Mesenchymal stem cell (in vitro differentiated cells and primary cell): Measurements from ENCODE around the gene TRIM24.

ENCODE experiments used
- DNase-seq: peaks from one replicate; pipeline ENCODE4 v3.0.0-alpha.2; 2013
- H2AFZ ChIP-seq: one replicate; pipeline ENCODE4 v1.6.1; 2013; ENCODE audit warnings: low read depth, mild to moderate bottlenecking, control low read depth, inconsistent platforms, low read length, moderate library complexity
- H2AK5ac ChIP-seq: 2 replicates; pipeline ENCODE4 v1.6.1; 2013; ENCODE audit warnings: low read length, moderate library complexity, mild to moderate bottlenecking, inconsistent platforms; ENCODE audit not compliant: severe bottlenecking
- H2BK120ac ChIP-seq: one replicate; pipeline ENCODE4 v1.6.1; 2013; ENCODE audit warnings: low read depth, mild to moderate bottlenecking, inconsistent platforms, low read length, moderate library complexity
- H2BK12ac ChIP-seq, 2 experiments: one replicate each; pipeline ENCODE4 v1.6.1; 2013; ENCODE audit warnings: inconsistent platforms in 2 of 2, low read length in 2 of 2, mild to moderate bottlenecking in 2 of 2, moderate library complexity in 2 of 2, control low read depth in 1 of 2
- H2BK15ac ChIP-seq: one replicate; pipeline ENCODE4 v1.6.1; 2013; ENCODE audit warnings: mild to moderate bottlenecking, low read depth, inconsistent platforms; ENCODE audit not compliant: poor library complexity, severe bottlenecking
- H2BK5ac ChIP-seq: 2 replicates; pipeline ENCODE4 v1.6.1; 2013; ENCODE audit warnings: low read depth, mild to moderate bottlenecking, low read length, control low read depth, inconsistent platforms; ENCODE audit not compliant: poor library complexity, severe bottlenecking
- H3K14ac ChIP-seq, 2 experiments: one replicate each; pipeline ENCODE4 v1.6.1; 2013; ENCODE audit warnings: inconsistent platforms in 2 of 2, low read length in 2 of 2, control low read depth in 1 of 2, mild to moderate bottlenecking in 1 of 2, moderate library complexity in 1 of 2
- H3K18ac ChIP-seq, 2 experiments: one replicate each; pipeline ENCODE4 v1.6.1; 2013; ENCODE audit warnings: inconsistent platforms in 2 of 2, low read length in 2 of 2, control low read depth in 1 of 2, low read depth in 1 of 2, mild to moderate bottlenecking in 1 of 2
- H3K23ac ChIP-seq, 2 experiments: one replicate each; pipeline ENCODE4 v1.6.1; 2013; ENCODE audit warnings: inconsistent platforms in 2 of 2, low read length in 2 of 2, mild to moderate bottlenecking in 2 of 2, moderate library complexity in 2 of 2, control low read depth in 1 of 2
- H3K27ac ChIP-seq: 2 replicates; pipeline ENCODE4 v1.5.1; 2013; ENCODE audit warnings: mild to moderate bottlenecking, moderate library complexity, low read length, control low read depth, inconsistent platforms; ENCODE audit not compliant: poor library complexity, severe bottlenecking
- H3K27me3 ChIP-seq, 2 experiments: 2 replicates each; pipeline versions ENCODE4 v1.6.1 to v1.7.0; 2013; ENCODE audit warnings: low read length in 2 of 2, mild to moderate bottlenecking in 2 of 2, moderate library complexity in 2 of 2, control low read depth in 1 of 2, inconsistent platforms in 1 of 2; ENCODE audit not compliant: control insufficient read depth in 1 of 2, insufficient read depth in 1 of 2
- H3K36me3 ChIP-seq, 2 experiments: 2 replicates each; pipeline versions ENCODE4 v1.6.1 to v1.7.0; 2013; ENCODE audit warnings: low read length in 2 of 2, control low read depth in 1 of 2, inconsistent platforms in 1 of 2, low read depth in 1 of 2, mild to moderate bottlenecking in 1 of 2; ENCODE audit not compliant: insufficient read depth in 2 of 2, control insufficient read depth in 1 of 2
- H3K4ac ChIP-seq, 2 experiments: one replicate each; pipeline ENCODE4 v1.6.1; 2013; ENCODE audit warnings: inconsistent platforms in 2 of 2, low read length in 2 of 2, mild to moderate bottlenecking in 2 of 2, moderate library complexity in 2 of 2, control low read depth in 1 of 2, low read depth in 1 of 2
- H3K4me1 ChIP-seq: 2 replicates; pipeline ENCODE4 v1.6.1; 2013; ENCODE audit warnings: low read depth, low read length, control low read depth; ENCODE audit not compliant: control insufficient read depth, insufficient read depth
- H3K4me2 ChIP-seq: 2 replicates; pipeline ENCODE4 v1.6.1; 2013; ENCODE audit warnings: low read length, mild to moderate bottlenecking, inconsistent platforms; ENCODE audit not compliant: poor library complexity, severe bottlenecking
- H3K4me3 ChIP-seq, 2 experiments: 2 replicates each; pipeline versions ENCODE4 v1.5.1 to v1.7.0; 2013; ENCODE audit warnings: low read length in 2 of 2, mild to moderate bottlenecking in 2 of 2, control low read depth in 1 of 2, low read depth in 1 of 2; ENCODE audit not compliant: insufficient read depth in 1 of 2
- H3K79me1 ChIP-seq: replicated peaks from 2 replicates; pipeline ENCODE4 v1.6.1; 2013; ENCODE audit warnings: mild to moderate bottlenecking, control low read depth, low read length, inconsistent platforms; ENCODE audit not compliant: poor library complexity, severe bottlenecking
- H3K9ac ChIP-seq: 2 replicates; pipeline ENCODE4 v1.7.0; 2013; ENCODE audit warnings: mild to moderate bottlenecking, low read length, moderate library complexity
- H3K9me3 ChIP-seq: 2 replicates; pipeline ENCODE4 v1.7.0; 2013; ENCODE audit warnings: mild to moderate bottlenecking, low read length; ENCODE audit not compliant: control insufficient read depth
- H4K8ac ChIP-seq: one replicate; pipeline ENCODE4 v1.6.1; 2013; ENCODE audit warnings: inconsistent platforms, mild to moderate bottlenecking, low read length, moderate library complexity
- H4K91ac ChIP-seq: one replicate; pipeline ENCODE4 v1.6.1; 2013; ENCODE audit warnings: mild to moderate bottlenecking, low read length, inconsistent platforms
- whole genome bisulfite sequencing: methylation state at CpG from one replicate; pipeline ENCODE4 v1.1.7; 2013; ENCODE audit warnings: mixed read lengths; 5-methylcytosine and 5-hydroxymethylcytosine counted together

TRIM24 gene

GRCh38 chr7:138436388-138436787 is 23.7 kb upstream of the TRIM24 start:
- no peak overlapping the region for H3K4ac ChIP-seq
- no peak overlapping the region for H2AK5ac ChIP-seq
- H3K9me3 ChIP-seq: peaks cover 11% of the 10 kb centered on the region
- H3K14ac ChIP-seq: no peak overlapping the region
- H3K27me3 ChIP-seq: no peaks in the 10 kb centered on the region
- H2BK5ac ChIP-seq: no peak overlapping the region
- no peak overlapping the region for H3K27ac ChIP-seq
- H3K4me3 ChIP-seq: no peak overlapping the region
- H4K91ac ChIP-seq: no peak overlapping the region
- DNase-seq: no peak
- no peak overlapping the region for H2BK120ac ChIP-seq
- H3K4me2 ChIP-seq: no peak overlapping the region
- H3K4me1 ChIP-seq: no peaks in the 10 kb centered on the region
- H2BK12ac ChIP-seq: no peak overlapping the region
- H2AFZ ChIP-seq: no peak overlapping the region
- H2BK15ac ChIP-seq: no peak overlapping the region
- no peak overlapping the region for H3K18ac ChIP-seq
- no peak overlapping the region for H4K8ac ChIP-seq
- H3K23ac ChIP-seq: no peak overlapping the region
- no peak overlapping the region for H3K9ac ChIP-seq
- H3K36me3 ChIP-seq: no peaks in the 10 kb centered on the region
- WGBS: 73% methylated on average over 2 of the region's 2 CpGs
- H3K79me1 ChIP-seq: no peaks in the 10 kb centered on the region

DNA sequence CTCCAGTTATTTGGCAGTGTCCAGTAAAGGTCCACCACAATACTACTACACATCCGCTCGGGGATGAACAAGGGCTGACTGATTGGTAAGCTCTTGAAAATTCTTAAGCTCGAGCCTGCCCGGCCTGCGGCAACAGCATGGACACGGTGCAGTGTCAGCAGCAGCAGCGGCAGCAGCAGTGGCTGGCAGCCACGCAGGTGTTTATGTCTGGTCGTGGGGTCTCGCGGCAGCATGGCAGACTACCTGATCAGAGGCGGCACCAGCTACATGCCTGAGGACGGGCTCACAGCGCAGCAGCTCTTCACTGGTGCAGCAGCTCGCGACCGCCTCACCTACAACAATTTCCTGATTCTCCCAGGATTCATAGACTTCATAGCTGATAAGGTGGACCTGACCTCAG is 19.6 kb upstream of the TRIM24 start:
- WGBS: 93% methylated on average over 17 of the region's 17 CpGs

DNA sequence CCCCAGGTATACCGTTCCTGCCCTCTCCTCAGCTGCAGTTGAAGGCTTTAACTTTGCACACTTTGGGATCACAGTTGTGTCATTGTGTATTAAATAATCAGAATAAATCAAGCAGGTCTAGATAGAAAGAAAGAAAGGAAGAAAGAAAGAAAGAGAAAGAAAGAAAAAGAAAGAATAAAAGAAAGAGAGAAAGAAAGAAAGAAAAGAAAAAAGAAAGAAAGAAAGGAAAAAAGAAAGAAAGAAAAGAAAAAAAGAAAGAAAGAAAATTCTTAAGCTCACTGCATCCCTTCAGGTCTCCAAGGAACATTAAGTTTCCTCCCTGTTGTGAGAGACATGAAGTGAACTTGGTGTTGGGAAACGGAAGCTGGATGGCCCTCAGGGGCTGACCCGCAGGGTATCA is 17.2 kb upstream of the TRIM24 start:
- no peak overlapping the region for H3K27ac ChIP-seq
- no peak overlapping the region for H3K9ac ChIP-seq
- no peak overlapping the region for H3K4me3 ChIP-seq
- no peaks in the 10 kb centered on the region for H3K27me3 ChIP-seq
- no peak for DNase-seq
- H3K4me1 ChIP-seq: no peaks in the 10 kb centered on the region
- no peak overlapping the region for H3K14ac ChIP-seq
- H2BK12ac ChIP-seq: no peak overlapping the region
- no peak overlapping the region for H3K23ac ChIP-seq
- H4K91ac ChIP-seq: no peak overlapping the region
- 93% methylated on average over 3 of the region's 3 CpGs for WGBS
- H3K79me1 ChIP-seq: no peaks in the 10 kb centered on the region
- no peak overlapping the region for H2AFZ ChIP-seq
- H2BK120ac ChIP-seq: no peak overlapping the region
- no peak overlapping the region for H3K18ac ChIP-seq
- H4K8ac ChIP-seq: no peak overlapping the region
- H3K4me2 ChIP-seq: no peak overlapping the region
- H3K36me3 ChIP-seq: no peaks in the 10 kb centered on the region
- no peak overlapping the region for H2AK5ac ChIP-seq
- no peak overlapping the region for H2BK15ac ChIP-seq
- no peaks in the 10 kb centered on the region for H3K9me3 ChIP-seq
- H2BK5ac ChIP-seq: no peak overlapping the region
- H3K4ac ChIP-seq: no peak overlapping the region

More for the DNA sequence above, 19.6 kb upstream of the TRIM24 start:
- Histone ChIP-seq H2BK120ac (no peak overlapping the region), H3K27ac (no peak overlapping the region), H2AFZ (no peak overlapping the region), H4K8ac (no peak overlapping the region), H3K4me3 (no peak overlapping the region), H4K91ac (no peak overlapping the region), H3K9me3 (no peaks in the 10 kb centered on the region), H3K9ac (no peak overlapping the region), H2AK5ac (no peak overlapping the region), H3K36me3 (no peaks in the 10 kb centered on the region), H2BK5ac (no peak overlapping the region), H3K18ac (no peak overlapping the region), H2BK15ac (no peak overlapping the region), H3K4me1 (no peaks in the 10 kb centered on the region), H3K23ac (no peak overlapping the region), H2BK12ac (no peak overlapping the region), H3K14ac (no peak overlapping the region), H3K4ac (no peak overlapping the region), H3K4me2 (no peak overlapping the region), H3K79me1 (no peaks in the 10 kb centered on the region), H3K27me3 (no peaks in the 10 kb centered on the region)
- no peak for DNase-seq

GRCh38 chr7:138449580-138449979 is 10.5 kb upstream of the TRIM24 start:
- H3K18ac ChIP-seq: no peak overlapping the region
- H2BK15ac ChIP-seq: no peak overlapping the region
- no peaks in the 10 kb centered on the region for H3K36me3 ChIP-seq
- H2BK12ac ChIP-seq: no peak overlapping the region
- no peak for DNase-seq
- no peak overlapping the region for H3K23ac ChIP-seq
- H2AK5ac ChIP-seq: no peak overlapping the region
- no peak overlapping the region for H3K27ac ChIP-seq
- H3K9me3 ChIP-seq: no peaks in the 10 kb centered on the region
- no peaks in the 10 kb centered on the region for H3K27me3 ChIP-seq
- H3K9ac ChIP-seq: no peak overlapping the region
- no peaks in the 10 kb centered on the region for H3K79me1 ChIP-seq
- H3K14ac ChIP-seq: no peak overlapping the region
- no peaks in the 10 kb centered on the region for H3K4me1 ChIP-seq
- no peak overlapping the region for H2BK5ac ChIP-seq
- no peak overlapping the region for H2BK120ac ChIP-seq
- H4K8ac ChIP-seq: no peak overlapping the region
- no peak overlapping the region for H2AFZ ChIP-seq
- H3K4ac ChIP-seq: no peak overlapping the region
- no peak overlapping the region for H4K91ac ChIP-seq
- no peak overlapping the region for H3K4me3 ChIP-seq
- no peak overlapping the region for H3K4me2 ChIP-seq
- whole genome bisulfite sequencing: 93% methylated on average over 4 of the region's 6 CpGs
